ENCODE results near the gene RPL39L.
"Not testable (repeated sequence)": the region's sequence is repeated elsewhere in the genome, so short reads cannot be mapped to it uniquely, and the experiment has no call there.

The RPL39L gene

GRCh38 chr3:187165144-187165543 is 25.8 kb upstream of the RPL39L start:
- Histone ChIP-seq H3K9ac (ENCODE audit: low read depth, low read length) (no peak overlapping the region), H3K36me3 (ENCODE audit: insufficient read depth, low read length) (peaks cover 15% of the 10 kb centered on the region; the same call in 1 of the 2 replicates), H3K9me3 (ENCODE audit: control insufficient read depth, insufficient read depth, low read length) (peaks cover 7% of the 10 kb centered on the region), H3K4me1 (ENCODE audit: insufficient read depth, low read length) (peaks cover 39% of the 10 kb centered on the region)

- no peak overlapping the region for H3K9ac ChIP-seq (ENCODE audit: low read depth, low read length)
- H3K4me1 ChIP-seq (ENCODE audit: insufficient read depth, low read length): peaks cover 39% of the 10 kb centered on the region
- peaks cover 24% of the 10 kb centered on the region for H3K36me3 ChIP-seq (ENCODE audit: insufficient read depth, low read length)
- H3K9me3 ChIP-seq (ENCODE audit: control insufficient read depth, insufficient read depth, low read length): peaks cover 4% of the 10 kb centered on the region; the same call in 1 of the 2 replicates
Observed at GRCh38 chr3:187162265-187162953, 23.1 kb upstream of the RPL39L start.

- H3K4me1 ChIP-seq (ENCODE audit: insufficient read depth, low read length): peaks cover 39% of the 10 kb centered on the region
- H3K9ac ChIP-seq (ENCODE audit: low read depth, low read length): no peak overlapping the region
- H3K9me3 ChIP-seq (ENCODE audit: control insufficient read depth, insufficient read depth, low read length): no peaks in the 10 kb centered on the region
- H3K36me3 ChIP-seq (ENCODE audit: insufficient read depth, low read length): peaks cover 24% of the 10 kb centered on the region
Observed at GRCh38 chr3:187161556-187161955, 22.3 kb upstream of the RPL39L start.

GRCh38 chr3:187150599-187150998 is 11.3 kb upstream of the RPL39L start:
- no peaks in the 10 kb centered on the region for H3K4me1 ChIP-seq (ENCODE audit: insufficient read depth, low read length)
- H3K9me3 ChIP-seq (ENCODE audit: control insufficient read depth, insufficient read depth, low read length): peaks cover 2% of the 10 kb centered on the region
- no peak overlapping the region for H3K9ac ChIP-seq (ENCODE audit: low read depth, low read length)
- H3K36me3 ChIP-seq (ENCODE audit: insufficient read depth, low read length): no peaks in the 10 kb centered on the region

GRCh38 chr3:187150186-187150585 is 10.9 kb upstream of the RPL39L start:
- H3K4me1 ChIP-seq (ENCODE audit: insufficient read depth, low read length): no peaks in the 10 kb centered on the region
- H3K9ac ChIP-seq (ENCODE audit: low read depth, low read length): no peak overlapping the region
- peaks cover 6% of the 10 kb centered on the region for H3K9me3 ChIP-seq (ENCODE audit: control insufficient read depth, insufficient read depth, low read length)
- no peaks in the 10 kb centered on the region for H3K36me3 ChIP-seq (ENCODE audit: insufficient read depth, low read length)

GRCh38 chr3:187146389-187146788 is 7.1 kb upstream of the RPL39L start:
- Histone ChIP-seq H3K4me1 (ENCODE audit: insufficient read depth, low read length) (no peaks in the 10 kb centered on the region), H3K9ac (ENCODE audit: low read depth, low read length) (no peak overlapping the region), H3K9me3 (ENCODE audit: control insufficient read depth, insufficient read depth, low read length) (peaks cover 6% of the 10 kb centered on the region), H3K36me3 (ENCODE audit: insufficient read depth, low read length) (0 out of 2 replicates have a peak, but pooled peaks cover 6% of the 10 kb centered on the region)

GRCh38 chr3:187145149-187145895 is 6.0 kb upstream of the RPL39L start:
- peaks cover 6% of the 10 kb centered on the region for H3K9me3 ChIP-seq (ENCODE audit: control insufficient read depth, insufficient read depth, low read length)
- 0 out of 2 replicates have a peak, but pooled peaks cover 6% of the 10 kb centered on the region for H3K36me3 ChIP-seq (ENCODE audit: insufficient read depth, low read length)
- no peak overlapping the region for H3K9ac ChIP-seq (ENCODE audit: low read depth, low read length)
- H3K4me1 ChIP-seq (ENCODE audit: insufficient read depth, low read length): no peaks in the 10 kb centered on the region

- no peaks in the 10 kb centered on the region; the same call in none of the 2 replicates for H3K9me3 ChIP-seq (ENCODE audit: control insufficient read depth, insufficient read depth, low read length)
- H3K36me3 ChIP-seq (ENCODE audit: insufficient read depth, low read length): 0 out of 2 replicates have a peak, but pooled peaks cover 6% of the 10 kb centered on the region
- no peak overlapping the region; the same call in 1 of the 2 replicates for H3K9ac ChIP-seq (ENCODE audit: low read depth, low read length)
- no peaks in the 10 kb centered on the region for H3K4me1 ChIP-seq (ENCODE audit: insufficient read depth, low read length)
Observed at GRCh38 chr3:187139895-187140253, 578 bp upstream of the RPL39L start.

- H3K36me3 ChIP-seq (ENCODE audit: insufficient read depth, low read length): peaks cover 9% of the 10 kb centered on the region; the same call in 1 of the 2 replicates
- no peaks in the 10 kb centered on the region; the same call in 1 of the 2 replicates for H3K9me3 ChIP-seq (ENCODE audit: control insufficient read depth, insufficient read depth, low read length)
- H3K4me1 ChIP-seq (ENCODE audit: insufficient read depth, low read length): no peaks in the 10 kb centered on the region
- no peak overlapping the region for H3K9ac ChIP-seq (ENCODE audit: low read depth, low read length)
Observed at GRCh38 chr3:187136936-187137335, 2.4 kb downstream of the RPL39L start.

- Histone ChIP-seq H3K36me3 (ENCODE audit: insufficient read depth, low read length) (peaks cover 6% of the 10 kb centered on the region; the same call in 1 of the 2 replicates), H3K9ac (ENCODE audit: low read depth, low read length) (no peak overlapping the region), H3K9me3 (ENCODE audit: control insufficient read depth, insufficient read depth, low read length) (no peaks in the 10 kb centered on the region; the same call in 1 of the 2 replicates), H3K4me1 (ENCODE audit: insufficient read depth, low read length) (no peaks in the 10 kb centered on the region)
Observed at GRCh38 chr3:187136337-187136736, 3.0 kb downstream of the RPL39L start.

- H3K9ac ChIP-seq (ENCODE audit: low read depth, low read length); H3K36me3 ChIP-seq (ENCODE audit: insufficient read depth, low read length); H3K4me1 ChIP-seq (ENCODE audit: insufficient read depth, low read length); H3K9me3 ChIP-seq (ENCODE audit: control insufficient read depth, insufficient read depth, low read length): not testable (repeated sequence)
Observed at GRCh38 chr3:187135172-187135690, 4.1 kb downstream of the RPL39L start.

GRCh38 chr3:187133181-187133580 is 6.1 kb downstream of the RPL39L start:
- H3K36me3 ChIP-seq (ENCODE audit: insufficient read depth, low read length); H3K9ac ChIP-seq (ENCODE audit: low read depth, low read length); H3K4me1 ChIP-seq (ENCODE audit: insufficient read depth, low read length); H3K9me3 ChIP-seq (ENCODE audit: control insufficient read depth, insufficient read depth, low read length): not testable (repeated sequence)

GRCh38 chr3:187132666-187133065 is 6.6 kb downstream of the RPL39L start:
- Histone ChIP-seq H3K9me3 (ENCODE audit: control insufficient read depth, insufficient read depth, low read length) (peaks cover 2% of the 10 kb centered on the region; the same call in 1 of the 2 replicates), H3K36me3 (ENCODE audit: insufficient read depth, low read length) (peaks cover 6% of the 10 kb centered on the region; the same call in 1 of the 2 replicates), H3K4me1 (ENCODE audit: insufficient read depth, low read length) (no peaks in the 10 kb centered on the region), H3K9ac (ENCODE audit: low read depth, low read length) (no peak overlapping the region)

- H3K36me3 ChIP-seq (ENCODE audit: insufficient read depth, low read length): peaks cover 6% of the 10 kb centered on the region; the same call in 1 of the 2 replicates
- no peak overlapping the region for H3K9ac ChIP-seq (ENCODE audit: low read depth, low read length)
- H3K9me3 ChIP-seq (ENCODE audit: control insufficient read depth, insufficient read depth, low read length): peaks cover 2% of the 10 kb centered on the region; the same call in 1 of the 2 replicates
- no peaks in the 10 kb centered on the region for H3K4me1 ChIP-seq (ENCODE audit: insufficient read depth, low read length)
Observed at GRCh38 chr3:187131981-187132380, 7.3 kb downstream of the RPL39L start.

Data from ES-I3 (cell line).